ENCODE data around the gene P2RX2. TPM values are rescaled to one million over a fixed set of nuclear protein-coding genes. Genes with fewer than 3 reads are reported as not detected.

The P2RX2 gene
- total RNA-seq, 2 donors from 2014 or later: 0.24 TPM; not detected in 1

DNA sequence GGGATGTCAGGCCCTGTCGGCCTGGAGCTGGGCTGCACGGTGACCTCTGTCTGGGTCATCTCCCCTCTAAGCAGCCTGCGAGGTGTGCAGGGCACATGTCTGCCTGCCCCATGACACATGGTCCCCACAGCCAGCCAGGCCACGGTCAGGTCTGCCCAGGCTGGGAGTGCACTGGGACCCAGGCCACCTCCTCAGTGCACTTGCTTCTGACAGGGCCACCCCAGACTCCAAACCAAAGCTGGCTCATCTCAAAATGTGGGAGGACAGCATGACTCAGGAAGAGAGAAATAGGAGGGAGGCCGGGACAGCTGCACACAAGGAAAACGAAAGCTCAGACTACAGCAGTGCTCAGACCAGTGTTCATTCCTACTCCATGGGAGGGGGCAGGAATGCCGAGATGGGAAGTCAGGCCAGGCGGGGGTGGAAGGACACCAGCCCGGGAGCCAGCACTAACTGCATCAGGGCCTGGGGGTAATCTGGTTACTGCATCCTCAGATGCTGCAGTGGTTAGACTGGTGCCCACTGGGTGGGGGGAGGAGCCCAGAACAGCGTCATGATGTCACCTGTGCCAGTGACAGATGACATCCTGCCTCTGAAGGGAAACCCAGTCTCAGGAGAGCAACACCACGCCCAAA, 4.0 kb downstream of the P2RX2 start:
- TF ChIP-seq CTCF (IDR thresholded peaks at IDR 0.05): no peak
- H3K9me3 ChIP-seq: no peaks in the 10 kb centered on the region
- no peak overlapping the region for H3K9ac ChIP-seq (ENCODE audit: low read depth in 2 of 2, low read length in 2 of 2)
- H3K27me3 ChIP-seq: peaks cover 21% of the 10 kb centered on the region
- no peak for DNase-seq
- H3K4me3 ChIP-seq: no peak overlapping the region
- no peaks in the 10 kb centered on the region for H3K36me3 ChIP-seq
- intact Hi-C loops (cut with DNase I): no loop called here
- H3K27ac ChIP-seq: no peak overlapping the region
- no peaks in the 10 kb centered on the region for H3K4me1 ChIP-seq

DNA sequence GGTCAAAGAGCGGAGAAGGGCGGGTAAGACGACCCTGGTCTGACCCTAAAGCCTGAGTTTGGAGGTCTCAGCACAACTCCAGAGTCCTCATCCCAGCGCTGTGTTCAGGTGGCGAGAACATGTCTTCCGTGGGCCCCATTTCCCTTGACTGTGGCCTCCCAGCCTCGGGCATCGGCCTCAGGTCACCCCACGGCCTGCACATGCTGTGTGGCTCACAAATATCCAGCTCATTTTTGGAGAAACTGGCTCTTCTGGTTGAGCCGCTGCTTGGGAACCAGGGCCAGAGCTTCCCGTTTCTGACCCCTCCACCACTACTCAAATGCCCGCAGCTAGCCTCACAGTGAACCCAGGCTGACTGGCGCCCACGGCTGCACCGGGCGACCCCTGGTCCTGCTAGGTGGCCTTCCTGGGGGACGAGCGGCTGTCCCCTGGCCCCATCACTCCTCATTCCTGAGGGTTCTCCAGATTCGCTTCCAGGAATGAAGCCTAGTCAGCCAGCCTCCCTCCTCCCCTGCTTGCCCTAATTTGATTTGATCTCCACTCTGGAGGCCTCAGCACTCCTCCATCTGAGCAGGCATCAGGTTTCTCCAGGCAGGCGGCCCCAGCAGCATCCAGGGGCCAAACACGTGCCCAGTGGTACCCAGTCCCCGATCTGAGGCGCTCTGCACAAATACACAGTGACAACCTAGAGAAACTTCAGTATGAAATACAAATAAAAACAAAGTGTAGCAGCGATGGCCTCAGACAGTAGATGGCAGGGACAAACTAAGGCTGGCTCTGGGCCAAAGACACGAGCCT, 4.7 kb downstream of the P2RX2 start:
- H3K4me3 ChIP-seq: no peak overlapping the region
- H3K4me1 ChIP-seq: no peaks in the 10 kb centered on the region
- peaks cover 13% of the 10 kb centered on the region for H3K27me3 ChIP-seq
- no peak for TF ChIP-seq CTCF (IDR thresholded peaks at IDR 0.05)
- no peaks in the 10 kb centered on the region for H3K36me3 ChIP-seq
- intact Hi-C loops (cut with DNase I): no loop called here
- no peak overlapping the region for H3K9ac ChIP-seq (ENCODE audit: low read depth in 2 of 2, low read length in 2 of 2)
- no peaks in the 10 kb centered on the region for H3K9me3 ChIP-seq
- no peak for DNase-seq
- no peak overlapping the region for H3K27ac ChIP-seq

GRCh38 chr12:132624186-132624855, 5.7 kb downstream of the P2RX2 start:
- Histone ChIP-seq H3K9me3 (no peaks in the 10 kb centered on the region), H3K4me1 (no peaks in the 10 kb centered on the region), H3K27me3 (peaks cover 10% of the 10 kb centered on the region), H3K9ac (ENCODE audit: low read depth in 2 of 2, low read length in 2 of 2) (no peak overlapping the region), H3K4me3 (no peak overlapping the region), H3K27ac (no peak overlapping the region), H3K36me3 (no peaks in the 10 kb centered on the region)
- intact Hi-C loops (cut with DNase I): no loop called here
- TF ChIP-seq CTCF (IDR thresholded peaks at IDR 0.05): no peak
- DNase-seq: no peak

DNA sequence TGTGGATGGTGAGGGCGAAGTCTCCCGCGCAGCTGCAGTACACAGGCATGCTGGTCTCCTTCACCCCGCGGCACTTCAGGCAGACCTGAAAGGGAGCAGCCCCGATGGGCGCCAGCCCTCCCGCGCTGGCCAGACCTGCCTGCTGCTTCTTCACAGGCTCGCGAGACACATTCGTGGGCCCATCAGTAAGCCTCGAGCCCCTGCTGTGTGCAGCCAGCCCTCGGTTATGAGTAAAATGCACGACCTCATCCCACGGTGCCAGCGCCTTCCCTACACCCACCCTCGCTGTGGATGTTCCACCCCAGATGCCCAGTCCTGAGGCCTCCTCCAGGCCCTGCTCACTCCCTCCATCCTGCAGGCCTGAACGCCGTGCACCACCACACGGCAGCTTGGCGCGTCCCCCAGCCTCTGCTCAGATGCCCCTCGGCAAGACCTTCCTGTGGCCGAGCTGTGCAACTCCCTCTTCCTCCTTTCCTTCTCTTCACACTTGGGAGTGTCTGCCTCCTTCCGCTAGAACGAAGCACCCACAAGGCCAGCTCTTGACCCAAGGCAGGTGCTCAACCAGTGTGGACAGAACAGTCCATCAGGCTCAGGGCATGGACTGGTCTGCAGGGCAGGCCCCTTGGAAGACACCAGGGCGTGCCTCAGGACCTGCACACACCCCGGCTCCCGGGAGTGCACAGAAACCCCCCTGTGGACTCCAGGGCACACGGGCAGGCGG, 6.5 kb downstream of the P2RX2 start:
- TF ChIP-seq CTCF (IDR thresholded peaks at IDR 0.05): no peak
- no peak overlapping the region for H3K27ac ChIP-seq
- no peak overlapping the region for H3K4me3 ChIP-seq
- DNase-seq: no peak
- peaks cover 3% of the 10 kb centered on the region for H3K27me3 ChIP-seq
- H3K9me3 ChIP-seq: no peaks in the 10 kb centered on the region
- intact Hi-C loops (cut with DNase I): no loop called here
- no peaks in the 10 kb centered on the region for H3K36me3 ChIP-seq
- no peak overlapping the region for H3K9ac ChIP-seq (ENCODE audit: low read depth in 2 of 2, low read length in 2 of 2)
- no peaks in the 10 kb centered on the region for H3K4me1 ChIP-seq

- Histone ChIP-seq H3K27me3 (no peaks in the 10 kb centered on the region), H3K9ac (ENCODE audit: low read depth in 2 of 2, low read length in 2 of 2) (no peak overlapping the region)
- no peak for TF ChIP-seq CTCF (IDR thresholded peaks at IDR 0.05)
These were observed 7.3 kb downstream of the P2RX2 start for GRCh38 chr12:132625731-132626430.

More at GRCh38 chr12:132625731-132626430, 7.3 kb downstream of the P2RX2 start:
- H3K4me1 ChIP-seq: no peaks in the 10 kb centered on the region
- H3K4me3 ChIP-seq: no peak overlapping the region
- no peaks in the 10 kb centered on the region for H3K36me3 ChIP-seq
- H3K27ac ChIP-seq: no peak overlapping the region
- no peaks in the 10 kb centered on the region for H3K9me3 ChIP-seq
- DNase-seq: no peak
- intact Hi-C loops (cut with DNase I): no loop called here
